Measurements from ENCODE around the gene GFRA3.

The GFRA3 gene

GRCh38 chr5:138275379-138275782 is 960 bp upstream of the GFRA3 start:
- Histone ChIP-seq H3K27me3 (ENCODE audit: insufficient read depth, low read length) (peaks cover 14% of the 10 kb centered on the region), H3K36me3 (ENCODE audit: control insufficient read depth in 1 of 2, insufficient read depth in 2 of 2, low read length in 2 of 2) (no peaks in the 10 kb centered on the region), H4K8ac (ENCODE audit: low read depth, low read length) (no peak overlapping the region), H3K14ac (ENCODE audit: low read length) (no peak overlapping the region), H2BK120ac (ENCODE audit: insufficient read depth, low read length, poor library complexity) (no peak overlapping the region), H3K4ac (ENCODE audit: low read depth, low read length) (no peak overlapping the region), H3K9ac (ENCODE audit: low read length) (no peak overlapping the region), H3K27ac (ENCODE audit: low read depth, low read length) (no peak overlapping the region), H4K91ac (ENCODE audit: low read depth, low read length) (no peak overlapping the region), H3K4me1 (ENCODE audit: control insufficient read depth in 1 of 2, insufficient read depth in 2 of 2, low read length in 2 of 2) (peaks cover 0 to 2% of the 10 kb centered on the region in 2 experiments), H3K18ac (ENCODE audit: low read length) (no peak overlapping the region), H3K23ac (ENCODE audit: low read length) (no peak overlapping the region), H4K12ac (ENCODE audit: low read depth, low read length) (no peak overlapping the region), H2BK12ac (ENCODE audit: low read length) (no peak overlapping the region), H3K79me1 (ENCODE audit: low read length) (no peaks in the 10 kb centered on the region), H3K4me3 (ENCODE audit: low read depth, low read length) (no peak overlapping the region), H3K9me3 (ENCODE audit: insufficient read depth, low read depth, low read length) (no peaks in the 10 kb centered on the region), H2AK5ac (ENCODE audit: low read length) (no peak overlapping the region), H2BK5ac (ENCODE audit: low read depth, low read length, poor library complexity) (no peak overlapping the region), H2AFZ (ENCODE audit: insufficient read depth, low read length, poor library complexity) (no peak overlapping the region), H3K79me2 (ENCODE audit: control insufficient read depth, insufficient read depth, low read length, poor library complexity) (no peaks in the 10 kb centered on the region), H3K4me2 (ENCODE audit: low read length) (no peak overlapping the region)
- DNase-seq = no peak
- WGBS (ENCODE audit: extremely low coverage, insufficient coverage, insufficient read length) = no CpG with 5 or more reads among the region's 3 CpGs

GRCh38 chr5:138273834-138274188 is 610 bp downstream of the GFRA3 start:
- no peak for DNase-seq
- Histone ChIP-seq H3K9ac (ENCODE audit: low read length) (no peak overlapping the region), H2AK5ac (ENCODE audit: low read length) (no peak overlapping the region), H2BK120ac (ENCODE audit: insufficient read depth, low read length, poor library complexity) (no peak overlapping the region), H3K27me3 (ENCODE audit: insufficient read depth, low read length) (peaks cover 14% of the 10 kb centered on the region), H3K4me1 (ENCODE audit: control insufficient read depth in 1 of 2, insufficient read depth in 2 of 2, low read length in 2 of 2) (peaks cover 0 to 2% of the 10 kb centered on the region in 2 experiments), H3K79me1 (ENCODE audit: low read length) (no peaks in the 10 kb centered on the region), H4K12ac (ENCODE audit: low read depth, low read length) (no peak overlapping the region), H2BK5ac (ENCODE audit: low read depth, low read length, poor library complexity) (no peak overlapping the region), H4K91ac (ENCODE audit: low read depth, low read length) (no peak overlapping the region), H2AFZ (ENCODE audit: insufficient read depth, low read length, poor library complexity) (no peak overlapping the region), H4K8ac (ENCODE audit: low read depth, low read length) (no peak overlapping the region), H3K79me2 (ENCODE audit: control insufficient read depth, insufficient read depth, low read length, poor library complexity) (no peaks in the 10 kb centered on the region), H3K9me3 (ENCODE audit: insufficient read depth, low read depth, low read length) (no peaks in the 10 kb centered on the region), H3K14ac (ENCODE audit: low read length) (no peak overlapping the region), H2BK12ac (ENCODE audit: low read length) (no peak overlapping the region), H3K4me2 (ENCODE audit: low read length) (peak overlapping the region; percentile 73), H3K23ac (ENCODE audit: low read length) (no peak overlapping the region), H3K4ac (ENCODE audit: low read depth, low read length) (no peak overlapping the region), H3K18ac (ENCODE audit: low read length) (no peak overlapping the region), H3K36me3 (ENCODE audit: control insufficient read depth in 1 of 2, insufficient read depth in 2 of 2, low read length in 2 of 2) (no peaks in the 10 kb centered on the region), H3K27ac (ENCODE audit: low read depth, low read length) (no peak overlapping the region), H3K4me3 (ENCODE audit: low read depth, low read length) (peak overlapping the region; percentile 10)
- WGBS (ENCODE audit: extremely low coverage, insufficient coverage, insufficient read length) = no CpG with 5 or more reads among the region's 6 CpGs

GRCh38 chr5:138272681-138273080 is 1.7 kb downstream of the GFRA3 start:
- no peak overlapping the region for H3K4me3 ChIP-seq (ENCODE audit: low read depth, low read length)
- no peak overlapping the region for H2BK5ac ChIP-seq (ENCODE audit: low read depth, low read length, poor library complexity)
- H2BK12ac ChIP-seq (ENCODE audit: low read length) = no peak overlapping the region
- H2AFZ ChIP-seq (ENCODE audit: insufficient read depth, low read length, poor library complexity) = no peak overlapping the region
- no peak overlapping the region for H3K4ac ChIP-seq (ENCODE audit: low read depth, low read length)
- H2BK120ac ChIP-seq (ENCODE audit: insufficient read depth, low read length, poor library complexity) = no peak overlapping the region
- peaks cover 14% of the 10 kb centered on the region for H3K27me3 ChIP-seq (ENCODE audit: insufficient read depth, low read length)
- no peaks in the 10 kb centered on the region for H3K9me3 ChIP-seq (ENCODE audit: insufficient read depth, low read depth, low read length)
- H4K91ac ChIP-seq (ENCODE audit: low read depth, low read length) = no peak overlapping the region
- no peak for DNase-seq
- no peaks in the 10 kb centered on the region for H3K36me3 ChIP-seq (ENCODE audit: control insufficient read depth in 1 of 2, insufficient read depth in 2 of 2, low read length in 2 of 2)
- no peak overlapping the region for H4K12ac ChIP-seq (ENCODE audit: low read depth, low read length)
- H3K14ac ChIP-seq (ENCODE audit: low read length) = no peak overlapping the region
- H2AK5ac ChIP-seq (ENCODE audit: low read length) = no peak overlapping the region
- no peak overlapping the region for H3K9ac ChIP-seq (ENCODE audit: low read length)
- H3K79me2 ChIP-seq (ENCODE audit: control insufficient read depth, insufficient read depth, low read length, poor library complexity) = no peaks in the 10 kb centered on the region
- no peak overlapping the region for H3K23ac ChIP-seq (ENCODE audit: low read length)
- no peak overlapping the region for H3K27ac ChIP-seq (ENCODE audit: low read depth, low read length)
- H3K4me2 ChIP-seq (ENCODE audit: low read length) = no peak overlapping the region
- H3K18ac ChIP-seq (ENCODE audit: low read length) = no peak overlapping the region
- H3K4me1 ChIP-seq (ENCODE audit: control insufficient read depth in 1 of 2, insufficient read depth in 2 of 2, low read length in 2 of 2) = peaks cover 0 to 2% of the 10 kb centered on the region in 2 experiments
- no CpG with 5 or more reads among the region's 4 CpGs for WGBS (ENCODE audit: extremely low coverage, insufficient coverage, insufficient read length)
- H3K79me1 ChIP-seq (ENCODE audit: low read length) = no peaks in the 10 kb centered on the region
- no peak overlapping the region for H4K8ac ChIP-seq (ENCODE audit: low read depth, low read length)

- H3K27ac ChIP-seq (ENCODE audit: low read depth, low read length) = no peak overlapping the region
- WGBS (ENCODE audit: extremely low coverage, insufficient coverage, insufficient read length) = no CpG with 5 or more reads among the region's 5 CpGs
These were observed 3.1 kb downstream of the GFRA3 start for GRCh38 chr5:138271281-138271680.

More at GRCh38 chr5:138271281-138271680, 3.1 kb downstream of the GFRA3 start:
- no peak overlapping the region for H2AK5ac ChIP-seq (ENCODE audit: low read length)
- H3K79me1 ChIP-seq (ENCODE audit: low read length) = no peaks in the 10 kb centered on the region
- H4K12ac ChIP-seq (ENCODE audit: low read depth, low read length) = no peak overlapping the region
- peaks cover 0 to 2% of the 10 kb centered on the region in 2 experiments for H3K4me1 ChIP-seq (ENCODE audit: control insufficient read depth in 1 of 2, insufficient read depth in 2 of 2, low read length in 2 of 2)
- H2BK120ac ChIP-seq (ENCODE audit: insufficient read depth, low read length, poor library complexity) = no peak overlapping the region
- no peak overlapping the region for H3K18ac ChIP-seq (ENCODE audit: low read length)
- H3K36me3 ChIP-seq (ENCODE audit: control insufficient read depth in 1 of 2, insufficient read depth in 2 of 2, low read length in 2 of 2) = no peaks in the 10 kb centered on the region
- no peak overlapping the region for H4K8ac ChIP-seq (ENCODE audit: low read depth, low read length)
- H3K4me3 ChIP-seq (ENCODE audit: low read depth, low read length) = no peak overlapping the region
- no peak overlapping the region for H3K14ac ChIP-seq (ENCODE audit: low read length)
- DNase-seq = no peak
- no peak overlapping the region for H3K4ac ChIP-seq (ENCODE audit: low read depth, low read length)
- no peak overlapping the region for H3K9ac ChIP-seq (ENCODE audit: low read length)
- no peak overlapping the region for H3K23ac ChIP-seq (ENCODE audit: low read length)
- peaks cover 14% of the 10 kb centered on the region for H3K27me3 ChIP-seq (ENCODE audit: insufficient read depth, low read length)
- H2AFZ ChIP-seq (ENCODE audit: insufficient read depth, low read length, poor library complexity) = no peak overlapping the region
- H2BK12ac ChIP-seq (ENCODE audit: low read length) = no peak overlapping the region
- no peaks in the 10 kb centered on the region for H3K9me3 ChIP-seq (ENCODE audit: insufficient read depth, low read depth, low read length)
- H4K91ac ChIP-seq (ENCODE audit: low read depth, low read length) = no peak overlapping the region
- no peak overlapping the region for H3K4me2 ChIP-seq (ENCODE audit: low read length)
- H3K79me2 ChIP-seq (ENCODE audit: control insufficient read depth, insufficient read depth, low read length, poor library complexity) = no peaks in the 10 kb centered on the region
- no peak overlapping the region for H2BK5ac ChIP-seq (ENCODE audit: low read depth, low read length, poor library complexity)
